GM12878 (cell line): Measurements from ENCODE around the gene UFC1. TPM values are rescaled to one million over a fixed set of nuclear protein-coding genes. Genes with fewer than 3 reads are reported as not detected.

ENCODE experiments used
- ASH2L ChIP-seq: fragments of 300-600, 200-600 bp; sonication (generic); IDR thresholded peaks from 2 replicates; pipeline ENCODE4 v1.6.1; 2017; ENCODE audit warnings: low read depth, mild to moderate bottlenecking, borderline replicate concordance
- BRCA1 ChIP-seq: IDR thresholded peaks from 2 replicates; pipeline ENCODE4 v1.6.1; 2011; ENCODE audit warnings: low read depth, low read length, improper control_type of control experiment
- CBX5 ChIP-seq: sonication (generic); IDR thresholded peaks from 2 replicates; pipeline ENCODE4 v1.6.1; 2016; ENCODE audit warnings: low read depth, moderate library complexity, mild to moderate bottlenecking, inconsistent platforms
- CHD2 ChIP-seq: IDR thresholded peaks from 2 replicates; pipeline ENCODE4 v1.6.1; 2011; ENCODE audit warnings: low read depth, low read length, improper control_type of control experiment, borderline replicate concordance
- HCFC1 ChIP-seq: fragments of 150-350 bp; IDR thresholded peaks from 2 replicates; pipeline ENCODE4 v1.6.1; 2014; ENCODE audit warnings: low read length
- HDAC6 ChIP-seq: fragments of 200-600 bp; sonication (generic); IDR thresholded peaks from one replicate; pipeline ENCODE4 v1.8.0; 2017; ENCODE audit warnings: antibody characterized with exemption; ENCODE audit not compliant: unreplicated experiment
- JUND ChIP-seq: IDR thresholded peaks from 2 replicates; pipeline ENCODE4 v1.6.1; 2012; ENCODE audit warnings: low read depth, mild to moderate bottlenecking, low read length, improper control_type of control experiment, moderate library complexity
- MEF2A ChIP-seq: IDR thresholded peaks from 2 replicates; pipeline ENCODE4 v1.6.1; 2011; ENCODE audit warnings: low read depth, mild to moderate bottlenecking, low read length, moderate library complexity; ENCODE audit not compliant: insufficient read depth
- MTA3 ChIP-seq: IDR thresholded peaks from 2 replicates; pipeline ENCODE4 v1.6.1; 2012; ENCODE audit warnings: low read length, inconsistent platforms, borderline replicate concordance
- MXI1 ChIP-seq: fragments of 150-350 bp; IDR thresholded peaks from 2 replicates; pipeline ENCODE4 v1.6.1; 2011; ENCODE audit warnings: low read depth, mild to moderate bottlenecking, inconsistent platforms, low read length, improper control_type of control experiment
- NFXL1 ChIP-seq: fragments of 450-650 bp; IDR thresholded peaks from 2 replicates; pipeline ENCODE4 v1.6.1; 2017; ENCODE audit warnings: antibody characterized with exemption, mild to moderate bottlenecking, borderline replicate concordance
- NR2C1 ChIP-seq: fragments of 450-650 bp; IDR thresholded peaks from 2 replicates; pipeline ENCODE4 v1.6.1; 2017; ENCODE audit warnings: antibody characterized with exemption, mild to moderate bottlenecking, moderate library complexity
- PKNOX1 ChIP-seq: fragments of 450-650 bp; IDR thresholded peaks from 2 replicates; pipeline ENCODE4 v1.6.1; 2016; ENCODE audit warnings: mild to moderate bottlenecking
- RELA ChIP-seq: fragments of 450-650 bp; IDR thresholded peaks from 2 replicates; pipeline ENCODE4 v1.8.0; 2014; ENCODE audit warnings: borderline replicate concordance; ENCODE audit not compliant: partially characterized antibody
- SMAD5 ChIP-seq: IDR thresholded peaks from 2 replicates; pipeline ENCODE4 v1.6.1; 2016; ENCODE audit warnings: antibody characterized with exemption, low read depth
- SREBF1 ChIP-seq: IDR thresholded peaks from 2 replicates; pipeline ENCODE4 v1.6.1; 2012; ENCODE audit warnings: mild to moderate bottlenecking, low read length
- SRF ChIP-seq, 2 experiments: IDR thresholded peaks; 2 replicates each; pipeline ENCODE4 v1.6.1; 2011; ENCODE audit warnings: low read depth in 2 of 2, low read length in 2 of 2, mild to moderate bottlenecking in 1 of 2, moderate library complexity in 1 of 2
- STAT1 ChIP-seq: fragments of 450-650 bp; conservative IDR thresholded peaks from 2 replicates; pipeline ENCODE4 v1.6.1; 2014; ENCODE audit warnings: antibody characterized with exemption, mild to moderate bottlenecking
- STAT3 ChIP-seq: IDR thresholded peaks from 2 replicates; pipeline ENCODE4 v1.6.1; 2011; ENCODE audit warnings: low read depth, low read length, improper control_type of control experiment
- SUZ12 ChIP-seq: fragments of 200-600 bp; sonication (generic); IDR thresholded peaks from one replicate; pipeline ENCODE4 v1.6.1; 2018; ENCODE audit warnings: antibody characterized with exemption, mild to moderate bottlenecking; ENCODE audit not compliant: unreplicated experiment
- TCF3 ChIP-seq: IDR thresholded peaks from 2 replicates; pipeline ENCODE4 v1.6.1; 2012; ENCODE audit warnings: low read depth, mild to moderate bottlenecking, low read length, borderline replicate concordance; ENCODE audit not compliant: insufficient read depth
- TCF7 ChIP-seq: IDR thresholded peaks from 2 replicates; pipeline ENCODE4 v1.6.1; 2014; ENCODE audit warnings: antibody characterized with exemption, borderline replicate concordance
- USF1 ChIP-seq: IDR thresholded peaks from 2 replicates; pipeline ENCODE4 v1.6.1; 2011; ENCODE audit warnings: borderline replicate concordance, low read depth, mild to moderate bottlenecking, moderate library complexity, mixed read lengths, low read length; ENCODE audit not compliant: insufficient read depth; ENCODE audit errors: extremely low read length
- YY1 ChIP-seq: IDR thresholded peaks from 2 replicates; pipeline ENCODE4 v1.6.1; 2011; ENCODE audit warnings: low read depth, mild to moderate bottlenecking, low read length
- ZBTB4 ChIP-seq: fragments of 450-650 bp; formaldehyde crosslinking; IDR thresholded peaks from 2 replicates; pipeline ENCODE4 v1.4.0; 2022; ENCODE audit warnings: mild to moderate bottlenecking, moderate library complexity
- ZNF384 ChIP-seq: IDR thresholded peaks from 2 replicates; pipeline ENCODE4 v1.6.1; 2012; ENCODE audit warnings: low read depth, mild to moderate bottlenecking, low read length, improper control_type of control experiment, borderline replicate concordance
- polyA plus RNA-seq, 11 experiments: library from polyadenylated mRNA; depleted of rRNA in 4 of 11; unstranded in 6 of 11; stranded (reverse) in 5 of 11; fragments of >200 nt; fragmentation: Nextera tagmentation in 4 of 11; fragmentation: Illumina TruSeq in 1 of 11; extraction: Ambion mirVana in 4 of 11; extraction: Trizol in 1 of 11; gene quantifications; 1 replicate in 1 of 11; 2 replicates in 10 of 11; pipeline versions ENCODE4 v1.2.1 to v1.2.3, GENCODE V29; 2011 to 2016; ENCODE audit warnings: inconsistent platforms in 2 of 11, missing spikeins in 2 of 11, low read depth in 1 of 11
- total RNA-seq, 4 experiments: library from RNA; depleted of rRNA in 3 of 4; stranded (reverse); fragments of >200 nt in 3 of 4; fragmentation: Illumina TruSeq in 1 of 4; extraction: Trizol in 1 of 4; gene quantifications; 2 replicates each; pipeline versions ENCODE4 v1.2.1 to v1.2.3, GENCODE V29; 2013 to 2021

Gene UFC1
- total and polyA plus RNA-seq, 10 of the 15 experiments (the other 5 are each of a cell fraction or from before 2014, with no cell fraction given), result 95.9 to 239 (median 151) TPM

GRCh38 chr1:161177112-161177935 lies 23.5 kb downstream of the UFC1 start, which contains the start of gene B4GALT3 (continued):
- TF ChIP-seq MXI1 (no peak), MEF2A (0 out of 2 replicates have a peak, but pooled peaks have one; percentile 15), SRF (IDR thresholded peaks at IDR 0.05; ENCODE audit: low read depth in 2 of 2, low read length in 2 of 2) (no peak), STAT3 (no peak), SREBF1 (no peak), RELA (no peak), HCFC1 (peak; percentile 62), NFXL1 (no peak), PKNOX1 (no peak), YY1 (peak; percentile 100), BRCA1 (no peak), STAT1 (no peak), CBX5 (no peak), ZNF384 (no peak), CHD2 (no peak), SUZ12 (no peak), USF1 (peak; percentile 15), HDAC6 (no peak), JUND (no peak), TCF7 (no peak), NR2C1 (no peak), SMAD5 (peak; percentile 39; the same call in 1 of the 2 replicates), ASH2L (no peak), ZBTB4 (CRISPR knock-in tag) (no peak), MTA3 (no peak), TCF3 (no peak)
